T1000 (cell line): Measurements from ENCODE around the gene ARFIP1.
"Not testable (repeated sequence)": the region's sequence is repeated elsewhere in the genome, so short reads cannot be mapped to it uniquely, and the experiment has no call there.

Experiments used
- DNase-seq: peaks from one replicate; lab custom pipeline; 2025; ENCODE audit warnings: mixed read lengths; lab: John Stamatoyannopoulos, UW

Gene ARFIP1

GRCh38 chr4:152896811-152897210, 117.1 kb downstream of the ARFIP1 start:
- no peak for DNase-seq

- DNase-seq: not testable (repeated sequence)
Measured at GRCh38 chr4:152898133-152898532, 118.4 kb downstream of the ARFIP1 start.

- no peak for DNase-seq
Measured at GRCh38 chr4:152898606-152899005, 118.9 kb downstream of the ARFIP1 start.

GRCh38 chr4:152900395-152900794, 120.6 kb downstream of the ARFIP1 start:
- DNase-seq: no peak

- DNase-seq: no peak
Measured at GRCh38 chr4:152901205-152901604, 121.5 kb downstream of the ARFIP1 start.

GRCh38 chr4:152903658-152904057, 123.9 kb downstream of the ARFIP1 start:
- no peak for DNase-seq

GRCh38 chr4:152909901-152910300, 130.1 kb downstream of the ARFIP1 start:
- DNase-seq: no peak

- DNase-seq: no peak
Measured at GRCh38 chr4:152910521-152910920, 130.8 kb downstream of the ARFIP1 start.

- no peak for DNase-seq
Measured at GRCh38 chr4:152917543-152918395, 138.0 kb downstream of the ARFIP1 start.

- no peak for DNase-seq
Measured at GRCh38 chr4:152919826-152920225, 140.1 kb downstream of the ARFIP1 start.

GRCh38 chr4:152920768-152921167, 141.0 kb downstream of the ARFIP1 start:
- no peak for DNase-seq

- DNase-seq: no peak
Measured at GRCh38 chr4:152921284-152921683, 141.5 kb downstream of the ARFIP1 start.

GRCh38 chr4:152925851-152926250, 146.1 kb downstream of the ARFIP1 start:
- no peak for DNase-seq

GRCh38 chr4:152926959-152927358, 147.2 kb downstream of the ARFIP1 start:
- no peak for DNase-seq

- DNase-seq: no peak
Measured at GRCh38 chr4:152927737-152928136, 148.0 kb downstream of the ARFIP1 start.

- DNase-seq: no peak
Measured at GRCh38 chr4:152928286-152928685, 148.5 kb downstream of the ARFIP1 start.

GRCh38 chr4:152929888-152930287, 150.1 kb downstream of the ARFIP1 start:
- no peak for DNase-seq

GRCh38 chr4:152935143-152935542, 155.4 kb downstream of the ARFIP1 start:
- DNase-seq: no peak

GRCh38 chr4:152935631-152936445, 156.1 kb downstream of the ARFIP1 start, which contains the start of gene FHDC1:
Gene FHDC1, plus strand, starts transcription at chr4:152936323. Its CDS starts 6,735 bp downstream, at chr4:152943058.
- no peak for DNase-seq

- DNase-seq: no peak
Measured at GRCh38 chr4:152936446-152937335, 156.9 kb downstream of the ARFIP1 start.

- DNase-seq: no peak
Measured at GRCh38 chr4:152937336-152938236, 157.8 kb downstream of the ARFIP1 start.
